Thyroid gland (tissue), 4 donors: Measurements from ENCODE around the gene TMEM51.

ENCODE experiments used
- CTCF ChIP-seq, 6 experiments: fragments of 200-600 bp in 3 of 6; fragments of 450-650 bp in 3 of 6; sonication (generic) in 3 of 6; IDR thresholded peaks; one replicate each; pipeline ENCODE4 v1.5.1; 2016 to 2019; ENCODE audit warnings: antibody characterized with exemption in 6 of 6, mild to moderate bottlenecking in 2 of 6, inconsistent platforms in 1 of 6, moderate library complexity in 1 of 6
- POLR2A ChIP-seq, 2 donors: fragments of 450-650 bp; IDR thresholded peaks; one replicate each; pipeline ENCODE4 v1.6.1; 2017; ENCODE audit warnings: antibody characterized with exemption in 2 of 2, mild to moderate bottlenecking in 2 of 2, moderate library complexity in 1 of 2

DNA sequence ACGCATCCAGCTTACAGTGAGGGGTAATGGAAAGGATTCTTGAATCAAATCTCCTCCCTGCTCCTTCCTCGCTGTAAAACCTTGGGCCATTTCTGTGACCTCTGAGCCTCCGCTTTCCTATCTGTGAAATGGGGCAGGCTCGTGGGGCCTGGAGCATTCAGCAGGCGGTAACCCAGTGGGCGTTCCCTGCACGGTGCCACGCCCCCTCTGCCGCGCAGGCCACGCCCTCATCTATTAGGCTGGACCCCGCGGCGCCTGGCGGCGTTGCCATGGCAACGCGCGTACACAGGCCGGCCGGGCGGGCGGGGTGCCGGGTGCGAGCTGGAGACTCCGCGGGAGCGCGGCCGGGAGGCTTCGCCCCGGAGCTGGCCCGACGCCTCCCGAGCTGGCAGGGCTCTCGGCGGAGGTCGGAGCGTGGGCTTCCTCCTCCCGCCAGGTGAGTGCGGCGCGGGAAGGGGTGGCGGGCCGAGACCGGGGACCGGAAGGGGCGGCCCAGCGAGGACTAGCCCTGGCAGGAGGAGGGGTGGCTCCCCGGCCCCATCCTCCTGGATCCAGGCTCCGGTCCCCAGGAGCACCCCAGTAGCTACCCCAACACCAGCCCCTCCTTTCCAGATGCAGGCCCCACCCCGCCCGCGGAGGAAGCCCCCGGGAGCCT, 93.5 kb downstream of the TMEM51 start, which contains the start of gene FHAD1:
- no peak for TF ChIP-seq CTCF (IDR thresholded peaks at IDR 0.05)
- no peak for TF ChIP-seq POLR2A (IDR thresholded peaks at IDR 0.05)
